ENCODE results near the gene ARHGAP21. TPM values are rescaled to one million over a fixed set of nuclear protein-coding genes. Genes with fewer than 3 reads are reported as not detected.

ARHGAP21 gene
- polyA plus RNA-seq, 1 donor (not counting 4 experiments of a cell fraction or from before 2014, with no cell fraction given) = 78.5 TPM

DNA sequence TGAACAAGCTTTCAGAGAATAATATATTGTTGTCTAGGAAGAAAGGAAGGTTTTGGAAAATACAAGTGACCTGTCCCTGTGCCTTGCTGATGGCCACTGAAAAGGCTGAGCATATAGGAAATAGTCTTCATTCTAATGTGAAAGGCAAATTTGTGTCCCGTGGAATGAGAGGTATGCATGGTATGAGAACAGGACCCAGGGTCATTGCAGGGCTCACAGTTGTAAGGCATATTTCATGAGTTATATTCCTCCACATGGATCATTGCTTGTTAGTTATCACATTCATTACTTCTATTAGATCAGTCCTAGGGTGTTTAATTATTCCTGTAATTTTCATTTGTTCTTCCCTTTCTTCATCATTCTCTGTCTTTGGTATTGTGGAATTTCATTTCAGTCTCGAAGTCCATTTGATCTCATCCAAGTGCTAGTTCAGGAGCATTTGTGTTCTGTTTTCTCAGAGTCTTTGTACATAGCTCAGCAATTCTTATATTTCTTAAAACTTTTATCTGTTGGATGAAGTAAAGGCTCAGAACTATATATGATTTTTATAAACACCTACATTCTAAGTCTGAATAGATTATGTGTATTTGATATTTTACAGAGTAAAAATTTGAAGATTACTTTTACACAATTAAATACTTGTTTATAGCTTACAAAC lies 39.4 kb upstream of the ARHGAP21 start:
- no peaks in the 10 kb centered on the region for H3K9me3 ChIP-seq (ENCODE audit: control insufficient read depth, low read depth, low read length)
- H4K20me1 ChIP-seq (ENCODE audit: control insufficient read depth, extremely low read depth, insufficient read depth, low read length) = no peaks in the 10 kb centered on the region
- no peaks in the 10 kb centered on the region for H3K9me1 ChIP-seq (ENCODE audit: control insufficient read depth, extremely low read depth, insufficient read depth, low read length)
- peaks cover 5% of the 10 kb centered on the region for H3K4me1 ChIP-seq (ENCODE audit: control insufficient read depth, extremely low read depth, insufficient read depth, low read length)
- H3K79me2 ChIP-seq (ENCODE audit: control insufficient read depth, insufficient read depth, low read length) = no peaks in the 10 kb centered on the region
- no peak for TF ChIP-seq EZH2 (IDR thresholded peaks at IDR 0.05; ENCODE audit: low read length)
- TF ChIP-seq, protein P1, sequence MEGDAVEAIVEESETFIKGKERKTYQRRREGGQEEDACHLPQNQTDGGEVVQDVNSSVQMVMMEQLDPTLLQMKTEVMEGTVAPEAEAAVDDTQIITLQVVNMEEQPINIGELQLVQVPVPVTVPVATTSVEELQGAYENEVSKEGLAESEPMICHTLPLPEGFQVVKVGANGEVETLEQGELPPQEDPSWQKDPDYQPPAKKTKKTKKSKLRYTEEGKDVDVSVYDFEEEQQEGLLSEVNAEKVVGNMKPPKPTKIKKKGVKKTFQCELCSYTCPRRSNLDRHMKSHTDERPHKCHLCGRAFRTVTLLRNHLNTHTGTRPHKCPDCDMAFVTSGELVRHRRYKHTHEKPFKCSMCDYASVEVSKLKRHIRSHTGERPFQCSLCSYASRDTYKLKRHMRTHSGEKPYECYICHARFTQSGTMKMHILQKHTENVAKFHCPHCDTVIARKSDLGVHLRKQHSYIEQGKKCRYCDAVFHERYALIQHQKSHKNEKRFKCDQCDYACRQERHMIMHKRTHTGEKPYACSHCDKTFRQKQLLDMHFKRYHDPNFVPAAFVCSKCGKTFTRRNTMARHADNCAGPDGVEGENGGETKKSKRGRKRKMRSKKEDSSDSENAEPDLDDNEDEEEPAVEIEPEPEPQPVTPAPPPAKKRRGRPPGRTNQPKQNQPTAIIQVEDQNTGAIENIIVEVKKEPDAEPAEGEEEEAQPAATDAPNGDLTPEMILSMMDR (optimal IDR thresholded peaks at IDR 0.05 in 1 of 3, IDR thresholded peaks at IDR 0.05 in 1 of 3, conservative IDR thresholded peaks at IDR 0.05 in 1 of 3; ENCODE audit: extremely low read depth in 1 of 3, insufficient read depth in 2 of 3, low read length in 3 of 3) = no peak
- DNase-seq (ENCODE audit: low read depth, low spot score) = no peak
- no peak for FAIRE-seq
- H3K4me3 ChIP-seq (ENCODE audit: control insufficient read depth in 2 of 3, extremely low read depth in 1 of 3, insufficient read depth in 2 of 3, low read depth in 1 of 3, low read length in 3 of 3) = no peak overlapping the region
- H3K27me3 ChIP-seq (ENCODE audit: control insufficient read depth, extremely low read depth, insufficient read depth, low read length) = no peaks in the 10 kb centered on the region
- no peak overlapping the region for H3K9ac ChIP-seq (ENCODE audit: control insufficient read depth, extremely low read depth, insufficient read depth, low read length)
- peak overlapping the region; percentile 33 for H2AFZ ChIP-seq (ENCODE audit: control insufficient read depth, low read length)
- dilution Hi-C loops (cut with MboI; ENCODE audit: extremely low pct_ligation_motif_present, low sequenced_read_pairs) = no loop called here
- no peaks in the 10 kb centered on the region for H3K36me3 ChIP-seq (ENCODE audit: control insufficient read depth in 2 of 2, extremely low read depth in 1 of 2, insufficient read depth in 2 of 2, low read length in 2 of 2)
- H3K27ac ChIP-seq (ENCODE audit: control insufficient read depth, insufficient read depth, low read length) = no peak overlapping the region
- no peak overlapping the region for H3K4me2 ChIP-seq (ENCODE audit: control insufficient read depth, extremely low read depth, insufficient read depth, low read depth, low read length)

DNA sequence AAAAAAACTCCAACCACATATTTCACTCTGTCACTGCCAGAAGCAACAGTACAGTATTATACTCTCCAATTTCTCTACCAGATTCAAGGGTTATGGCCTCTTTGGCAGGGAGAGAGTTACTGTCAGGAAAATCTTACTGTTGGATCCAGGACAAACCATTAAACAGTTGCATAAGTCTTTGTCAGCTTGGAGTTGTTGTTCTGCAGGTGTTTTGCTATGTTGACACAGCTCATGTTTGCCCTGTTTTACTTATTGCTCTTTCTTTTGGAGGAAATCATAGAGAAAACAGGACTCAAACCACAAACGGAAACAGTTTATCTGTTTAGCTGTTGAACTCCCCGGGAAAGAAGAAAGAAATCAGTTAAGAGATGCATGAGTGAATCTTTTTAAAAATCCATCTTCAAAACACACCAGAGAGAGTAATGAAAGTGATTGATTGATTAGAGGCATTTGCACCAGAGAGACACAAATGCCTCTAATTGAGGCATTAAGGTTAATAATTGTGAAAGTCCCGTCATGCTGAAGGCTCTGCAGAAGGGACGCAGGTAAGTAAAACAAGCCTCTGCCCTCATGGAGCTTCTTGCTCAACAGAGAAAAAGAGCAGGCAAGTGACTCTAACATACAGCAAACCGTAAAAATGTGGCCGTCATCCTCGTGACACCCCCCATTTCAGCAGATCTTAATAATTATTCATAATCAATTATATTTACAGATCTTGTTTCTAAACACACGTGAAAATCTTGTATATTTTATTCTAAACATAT lies 38.7 kb upstream of the ARHGAP21 start:
- Histone ChIP-seq H3K27me3 (ENCODE audit: control insufficient read depth, extremely low read depth, insufficient read depth, low read length) (no peaks in the 10 kb centered on the region), H3K36me3 (ENCODE audit: control insufficient read depth in 2 of 2, extremely low read depth in 1 of 2, insufficient read depth in 2 of 2, low read length in 2 of 2) (no peaks in the 10 kb centered on the region), H2AFZ (ENCODE audit: control insufficient read depth, low read length) (no peak overlapping the region), H3K4me1 (ENCODE audit: control insufficient read depth, extremely low read depth, insufficient read depth, low read length) (peaks cover 5% of the 10 kb centered on the region), H3K9me3 (ENCODE audit: control insufficient read depth, low read depth, low read length) (no peaks in the 10 kb centered on the region), H3K4me2 (ENCODE audit: control insufficient read depth, extremely low read depth, insufficient read depth, low read depth, low read length) (no peak overlapping the region), H4K20me1 (ENCODE audit: control insufficient read depth, extremely low read depth, insufficient read depth, low read length) (no peaks in the 10 kb centered on the region), H3K9ac (ENCODE audit: control insufficient read depth, extremely low read depth, insufficient read depth, low read length) (no peak overlapping the region), H3K9me1 (ENCODE audit: control insufficient read depth, extremely low read depth, insufficient read depth, low read length) (no peaks in the 10 kb centered on the region), H3K79me2 (ENCODE audit: control insufficient read depth, insufficient read depth, low read length) (no peaks in the 10 kb centered on the region), H3K27ac (ENCODE audit: control insufficient read depth, insufficient read depth, low read length) (no peak overlapping the region), H3K4me3 (ENCODE audit: control insufficient read depth in 2 of 3, extremely low read depth in 1 of 3, insufficient read depth in 2 of 3, low read depth in 1 of 3, low read length in 3 of 3) (no peak overlapping the region)
- DNase-seq (ENCODE audit: low read depth, low spot score) (no peak), FAIRE-seq (no peak)
- dilution Hi-C loops (cut with MboI; ENCODE audit: extremely low pct_ligation_motif_present, low sequenced_read_pairs) = no loop called here
- TF ChIP-seq EZH2 (IDR thresholded peaks at IDR 0.05; ENCODE audit: low read length) = no peak
